Ureter (tissue), 1 donor: Measurements from ENCODE around the gene ALDH7A1. TPM values are rescaled to one million over a fixed set of nuclear protein-coding genes. Genes with fewer than 3 reads are reported as not detected.
"Not testable (repeated sequence)": the region's sequence is repeated elsewhere in the genome, so short reads cannot be mapped to it uniquely, and the experiment has no call there.

Experiments used
- DNase-seq: peaks from one replicate; pipeline ENCODE4 v3.0.0-alpha.2; 2020; ENCODE audit warnings: low spot score
- total RNA-seq: library from RNA; stranded (reverse); gene quantifications from one replicate; pipeline ENCODE4 v1.2.4, GENCODE V29; 2023
- donor health status: DM: yes; HTN: yes; CAD: no.

The ALDH7A1 gene
- total RNA-seq, 1 donor from 2014 or later: 78.5 TPM

DNA sequence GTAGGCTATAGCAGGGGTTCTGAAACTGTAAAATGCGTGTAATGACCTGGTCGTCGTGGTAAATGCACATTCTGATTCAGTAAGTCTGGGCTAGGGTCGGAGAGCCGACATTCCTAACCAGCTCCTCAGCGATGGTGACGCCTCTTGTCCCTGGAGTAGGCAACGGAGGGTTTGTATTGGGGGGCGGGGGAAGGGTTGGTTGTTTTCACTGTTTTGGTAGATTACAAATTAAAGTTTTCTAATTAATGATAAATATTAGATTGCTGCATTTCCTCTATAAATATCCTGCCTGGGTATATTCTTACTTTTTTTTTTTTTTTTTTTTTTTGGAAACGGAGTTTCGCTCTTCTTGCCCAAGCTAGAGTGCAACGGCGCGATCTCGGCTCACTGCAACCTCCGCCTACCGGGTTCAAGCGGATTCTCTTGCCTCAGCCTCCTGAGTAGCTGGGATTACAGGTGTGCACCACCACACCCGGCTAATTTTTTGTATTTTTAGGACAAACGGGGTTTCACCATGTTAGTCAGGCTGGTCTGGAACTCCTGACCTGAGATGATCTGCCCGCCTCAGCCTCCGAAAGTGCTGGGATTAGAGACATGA lies 566 bp upstream of the ALDH7A1 start:
- no peak for DNase-seq

DNA sequence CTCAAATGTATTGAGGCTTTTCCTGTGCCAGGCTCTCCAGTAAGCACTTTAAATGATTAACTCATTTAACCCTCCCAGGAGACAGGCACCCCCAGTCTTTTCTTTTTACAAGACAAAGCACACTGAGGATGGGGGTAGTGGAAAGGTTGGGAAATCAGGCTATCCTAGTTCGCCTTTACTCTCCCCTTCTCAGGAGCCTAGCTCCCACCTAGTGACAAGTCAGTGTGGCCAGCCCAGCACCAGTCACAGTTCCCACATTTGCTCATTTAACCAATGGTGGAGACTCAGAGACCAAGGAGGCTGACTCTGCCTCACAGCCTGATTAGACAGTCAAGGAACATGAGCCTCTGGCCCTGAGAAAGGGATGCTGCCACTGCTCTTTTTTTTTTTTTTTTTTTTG lies 3.5 kb downstream of the ALDH7A1 start:
- DNase-seq: no peak

DNA sequence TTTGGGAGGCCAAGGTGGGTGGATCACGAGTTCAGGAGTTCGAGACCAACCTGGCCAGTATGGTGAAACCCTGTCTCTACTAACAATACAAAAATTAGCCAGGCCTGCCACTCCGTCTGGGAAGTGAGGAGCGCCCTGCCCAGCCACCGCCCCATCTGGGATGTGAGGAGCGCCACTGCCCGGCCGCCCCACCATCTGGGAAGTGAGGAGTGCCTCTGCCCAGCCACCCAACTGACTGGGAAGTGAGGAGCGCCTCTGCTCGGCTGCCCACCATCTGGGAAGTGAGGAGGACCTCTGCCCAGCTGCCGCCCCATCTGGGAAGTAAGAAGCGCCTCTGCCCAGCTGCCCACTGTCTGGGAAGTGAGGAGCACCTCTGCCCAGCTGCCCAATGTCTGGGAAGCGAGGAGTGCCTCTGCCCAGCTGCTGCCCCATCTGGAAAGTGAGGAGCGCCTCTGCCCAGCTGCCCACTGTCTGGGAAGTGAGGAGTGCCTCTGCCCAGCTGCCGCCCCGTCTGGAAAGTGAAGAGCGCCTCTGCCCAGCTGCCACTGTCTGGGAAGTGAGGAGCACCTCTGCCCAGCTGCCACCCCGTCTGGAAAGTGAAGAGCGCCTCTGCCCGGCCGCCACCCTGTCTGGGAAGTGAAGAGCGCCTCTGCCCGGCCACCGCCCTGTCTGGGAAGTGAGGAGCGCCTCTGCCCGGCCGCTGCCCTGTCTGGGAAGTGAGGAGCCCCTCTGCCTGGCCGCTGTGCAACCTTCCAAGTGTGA lies 5.3 kb downstream of the ALDH7A1 start:
- no peak for DNase-seq

DNA sequence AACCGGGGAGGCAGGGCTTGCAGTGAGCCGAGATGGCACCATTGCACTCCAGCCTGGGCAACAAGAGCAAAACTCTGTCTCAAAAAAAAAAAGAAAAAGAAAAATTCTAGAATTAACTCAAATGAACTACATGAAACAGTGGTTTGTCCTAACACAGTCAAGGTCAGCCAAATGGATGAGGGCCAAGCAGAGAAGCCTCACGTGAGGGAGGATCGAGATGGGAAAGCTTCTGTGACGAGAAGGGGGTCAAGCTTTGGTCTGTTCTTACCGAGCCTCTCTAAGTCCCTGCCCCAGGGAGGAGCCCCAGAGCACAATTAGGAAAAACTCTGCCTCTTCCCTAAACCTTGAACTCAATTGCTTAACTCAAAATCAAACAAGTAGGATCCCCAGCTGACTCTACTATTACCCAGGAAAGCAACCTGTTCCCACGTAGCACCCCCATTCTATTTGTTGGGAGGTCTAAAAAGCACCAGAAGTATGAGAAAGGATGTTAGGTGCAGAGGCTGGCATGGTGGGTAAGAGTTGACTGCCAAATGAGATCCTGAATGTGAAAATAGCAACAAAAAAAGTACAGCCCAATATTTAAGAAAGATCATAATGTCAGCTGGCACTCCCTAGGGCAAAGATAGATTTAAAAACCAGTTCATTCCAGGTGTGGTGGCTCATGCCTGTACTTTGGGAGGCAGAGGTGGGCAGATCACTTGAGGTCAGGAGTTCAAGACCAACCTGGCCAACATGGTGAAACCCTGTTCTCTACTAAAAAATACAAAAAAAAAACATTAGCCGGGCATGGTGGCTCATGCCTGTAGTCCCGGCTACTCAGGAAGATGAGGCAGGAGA lies 7.2 kb downstream of the ALDH7A1 start:
- no peak for DNase-seq

DNA sequence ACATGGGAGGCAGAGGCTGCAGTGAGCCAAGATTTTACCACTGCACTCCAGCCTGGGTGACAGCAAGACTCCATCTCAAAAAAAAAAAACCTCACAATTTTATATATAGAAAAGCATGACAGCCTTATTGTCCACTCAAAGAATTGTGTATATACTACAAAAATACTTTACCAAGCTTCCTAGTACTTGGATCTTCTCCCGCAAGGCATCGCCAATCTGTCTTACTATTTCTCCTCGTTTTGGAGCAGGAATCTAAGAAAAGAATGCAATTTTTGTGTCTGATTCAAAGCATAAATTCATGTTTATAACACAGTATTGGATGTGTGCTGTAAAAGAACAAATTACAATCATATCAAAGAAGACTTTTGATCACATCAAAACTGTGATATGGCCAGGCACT lies 11.3 kb downstream of the ALDH7A1 start:
- no peak for DNase-seq

DNA sequence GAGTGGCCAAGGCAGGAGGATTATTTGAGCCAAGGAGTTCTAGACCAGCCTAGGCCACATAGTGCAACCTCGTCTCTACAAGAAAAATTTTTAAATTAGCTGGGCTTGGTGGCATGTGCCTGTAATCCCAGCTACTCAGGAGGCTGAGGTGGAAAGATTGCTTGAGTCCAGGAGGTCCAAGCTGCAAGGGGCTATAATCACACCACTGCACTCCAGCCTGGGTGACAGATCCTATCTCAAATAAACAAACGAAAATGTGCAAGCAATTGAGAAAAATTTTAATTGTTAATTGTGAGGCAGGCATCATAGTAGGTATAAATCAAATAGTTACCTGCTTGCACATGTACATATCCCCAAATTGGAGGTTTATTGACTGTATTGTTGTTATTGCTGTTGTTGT lies 15.3 kb downstream of the ALDH7A1 start:
- DNase-seq: no peak

DNA sequence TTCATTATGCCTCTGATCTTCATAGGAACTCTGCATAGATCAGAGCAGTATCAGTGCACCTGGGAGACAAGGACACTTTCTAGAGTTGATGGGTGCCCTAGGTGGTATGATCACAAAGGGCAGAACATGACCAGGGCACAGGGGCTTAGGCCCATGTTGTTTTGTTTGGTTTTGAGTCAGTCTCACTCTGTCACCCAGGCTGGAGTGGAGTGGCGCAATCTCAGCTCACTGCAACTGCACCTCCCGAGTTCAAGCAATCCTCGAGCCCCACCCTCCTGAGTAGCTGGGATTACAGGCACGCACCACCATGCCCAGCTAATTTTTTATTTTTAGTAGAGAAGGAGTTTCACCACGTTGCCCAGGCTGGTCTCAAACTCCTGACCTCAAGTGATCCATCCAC lies 17.6 kb downstream of the ALDH7A1 start:
- no peak for DNase-seq

DNA sequence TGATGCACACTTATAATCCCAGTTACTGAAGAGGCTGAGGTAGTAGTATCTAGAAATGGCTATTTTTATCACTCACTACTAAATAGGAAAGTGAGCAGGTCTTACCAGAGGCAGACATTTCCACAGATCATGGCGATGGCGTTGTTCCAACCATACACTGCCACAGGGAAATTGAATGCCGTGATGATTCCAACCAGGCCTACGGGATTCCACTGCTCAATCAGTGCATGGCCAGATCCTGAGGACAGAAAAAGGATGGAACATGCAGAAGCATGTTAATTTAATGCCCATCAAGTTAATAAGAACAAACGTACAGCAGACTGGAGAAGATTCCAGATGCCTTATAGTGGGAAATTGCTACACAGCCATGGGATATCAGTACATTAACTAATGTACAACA lies 18.0 kb downstream of the ALDH7A1 start:
- DNase-seq: no peak

DNA sequence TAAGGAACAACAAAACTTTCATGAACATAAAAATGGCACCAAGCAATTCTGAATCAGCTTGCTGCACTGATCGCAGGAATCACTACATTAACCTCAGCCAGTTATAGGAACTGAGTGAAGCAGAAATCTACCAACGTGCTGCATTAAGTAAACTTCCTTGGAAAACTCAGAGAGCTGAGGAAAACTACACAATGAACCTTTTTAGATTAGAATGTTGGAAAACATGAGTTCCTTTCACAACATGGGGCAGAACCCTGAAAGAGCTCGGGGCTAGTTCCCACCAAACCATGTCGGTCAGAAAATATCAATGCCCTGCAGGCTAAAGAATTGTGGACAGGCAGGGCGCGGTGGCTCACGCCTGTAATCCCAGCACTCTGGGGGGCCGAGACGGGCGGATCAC lies 19.4 kb downstream of the ALDH7A1 start:
- DNase-seq: no peak

DNA sequence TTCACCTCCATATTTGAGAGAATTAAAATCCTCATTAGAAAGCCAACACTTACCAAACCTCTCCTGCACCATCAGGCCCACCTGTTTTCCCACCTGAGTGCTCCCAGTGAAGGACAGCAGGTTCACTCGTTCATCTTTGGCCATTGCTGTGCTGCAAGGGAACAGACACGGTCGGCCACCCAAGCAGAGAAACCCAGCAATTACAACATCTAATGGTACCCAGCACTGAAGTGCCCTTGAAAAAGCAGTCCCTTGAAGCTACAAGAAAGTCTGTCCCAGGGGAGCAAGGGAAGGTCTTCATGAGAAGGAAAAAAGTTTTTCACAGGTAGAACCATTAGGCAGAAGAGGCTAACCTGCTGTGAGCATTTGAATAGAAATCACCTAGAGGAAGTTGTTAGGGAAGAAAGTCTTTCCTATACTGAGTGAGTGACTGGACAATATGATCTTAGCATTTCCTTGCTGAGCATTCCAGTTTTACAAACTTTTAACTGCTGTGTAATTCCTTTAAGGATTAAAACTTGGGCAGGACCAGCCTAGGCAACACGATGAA lies 26.7 kb downstream of the ALDH7A1 start:
- DNase-seq: no peak

DNA sequence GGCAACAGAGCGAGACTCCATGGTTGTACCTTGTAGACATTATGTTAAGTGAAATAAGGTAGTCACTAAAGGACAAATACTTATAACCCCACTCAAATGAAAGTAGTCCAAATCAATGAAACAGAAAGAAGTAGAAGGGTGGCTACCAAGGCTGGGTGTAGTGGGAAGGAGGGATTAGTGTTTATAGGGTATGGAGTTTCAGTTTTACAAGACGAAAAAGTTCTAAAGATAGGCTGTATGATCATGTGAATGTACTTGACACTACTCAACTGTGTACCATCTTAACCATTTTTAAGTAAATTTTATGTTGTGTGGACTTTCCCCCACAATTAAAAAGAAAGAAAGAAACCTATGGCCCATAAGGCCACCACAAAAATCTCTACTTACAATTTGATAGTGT lies 32.2 kb downstream of the ALDH7A1 start:
- DNase-seq: no peak

DNA sequence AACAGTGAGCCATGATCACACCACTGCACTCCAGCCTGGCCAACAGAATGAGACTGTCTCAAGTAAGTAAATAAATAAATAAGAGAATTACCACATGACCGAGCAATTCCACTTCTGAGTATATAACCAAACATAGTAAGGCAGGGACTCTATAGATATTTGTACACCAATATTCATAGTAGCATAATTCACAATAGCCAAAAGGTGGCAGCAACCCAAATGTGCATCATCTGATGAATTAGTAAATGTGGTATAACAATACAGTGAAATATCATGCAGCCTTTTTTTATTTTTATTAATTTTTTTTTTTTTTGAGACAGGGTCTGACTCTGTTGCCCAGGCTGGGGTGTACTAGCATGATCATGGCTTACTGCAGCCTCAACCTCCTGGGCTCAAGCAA lies 33.1 kb downstream of the ALDH7A1 start:
- no peak for DNase-seq

DNA sequence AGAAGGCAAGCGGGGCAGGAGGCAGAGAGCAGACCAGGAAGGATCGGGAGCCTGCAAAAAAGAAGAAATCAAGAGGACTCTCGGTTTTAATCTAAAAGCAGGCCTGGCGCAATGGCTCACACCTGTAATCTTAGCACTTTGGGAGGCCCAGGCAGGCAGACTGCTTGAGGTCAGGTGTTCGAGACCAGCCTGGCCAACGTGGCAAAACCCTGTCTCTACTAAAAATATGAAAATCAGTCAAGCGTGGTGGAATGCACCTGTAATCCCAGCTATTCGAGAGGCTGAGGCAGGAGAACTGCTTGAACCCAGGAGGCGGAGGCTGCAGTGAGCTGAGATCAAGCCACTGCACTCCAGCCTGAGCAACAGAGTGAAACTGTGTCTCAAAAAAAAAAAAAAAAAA lies 39.9 kb downstream of the ALDH7A1 start:
- DNase-seq: not testable (repeated sequence)

DNA sequence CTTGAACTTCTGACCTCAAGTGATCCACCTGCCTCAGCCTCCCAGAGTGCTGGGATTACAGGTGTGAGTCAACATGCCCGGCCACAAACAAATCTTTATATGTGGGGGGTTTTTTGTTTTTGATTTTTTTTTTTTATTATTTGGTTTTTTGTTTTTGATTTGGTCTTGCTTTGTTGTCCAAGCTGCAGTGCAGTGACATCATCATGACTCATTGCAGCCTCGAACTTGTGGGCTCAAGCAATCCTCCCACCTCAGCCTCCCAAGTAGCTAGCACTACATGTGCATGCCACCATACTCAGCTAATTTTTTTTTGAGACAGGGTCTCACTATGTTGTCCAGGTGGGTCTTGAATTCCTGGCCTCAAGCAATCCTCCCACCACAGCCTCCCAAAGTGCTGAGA lies 42.4 kb downstream of the ALDH7A1 start:
- no peak for DNase-seq

DNA sequence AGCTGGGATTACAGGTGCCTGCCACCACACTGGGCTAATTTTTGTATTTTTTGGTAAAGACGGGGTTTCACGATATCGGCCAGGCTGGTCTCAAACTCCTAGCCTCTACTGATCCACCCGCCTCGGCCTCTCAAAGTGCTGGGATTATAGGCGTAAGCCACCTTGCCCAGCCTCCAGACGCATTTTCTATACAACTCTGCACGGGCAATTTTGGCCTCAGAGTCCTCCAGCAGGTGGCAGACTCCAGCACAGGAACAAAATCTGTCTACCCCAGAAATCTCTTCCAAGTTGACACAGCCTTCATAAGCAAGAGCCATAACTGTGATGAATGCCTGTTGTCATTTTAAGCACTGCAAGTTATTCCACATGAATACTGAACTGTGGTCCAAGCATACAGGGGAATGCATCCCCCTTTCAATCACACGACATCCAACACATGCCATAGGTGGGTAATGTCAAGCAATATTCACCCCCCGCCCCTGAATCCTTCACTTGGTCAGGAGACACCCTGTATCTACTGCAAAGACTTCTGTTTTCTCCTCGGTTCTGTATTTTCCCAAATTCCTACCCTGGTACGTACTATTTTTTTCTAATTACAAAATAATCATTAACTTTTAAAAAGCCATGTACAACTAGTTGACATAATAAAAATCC lies 50.8 kb downstream of the ALDH7A1 start:
- DNase-seq: no peak

DNA sequence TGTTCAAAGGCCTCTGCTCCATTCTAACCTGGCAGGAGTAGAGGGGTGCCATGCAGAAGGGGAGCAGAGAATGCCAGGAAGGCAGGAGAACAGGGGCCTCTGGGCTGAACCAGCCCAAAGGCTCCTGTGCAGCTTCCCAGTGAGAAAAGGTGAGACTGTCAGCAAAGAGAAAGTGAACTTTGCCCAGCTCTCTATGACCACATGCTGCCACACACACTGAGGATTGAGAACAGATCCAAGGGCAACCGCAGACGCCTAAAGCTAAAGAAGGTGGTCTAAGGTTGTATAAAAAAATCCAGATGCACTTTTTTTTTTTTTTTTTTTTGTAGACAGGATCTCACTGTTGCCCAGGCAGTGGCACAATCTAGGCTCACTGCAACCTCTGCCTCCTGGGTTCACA lies 51.4 kb downstream of the ALDH7A1 start:
- no peak for DNase-seq

DNA sequence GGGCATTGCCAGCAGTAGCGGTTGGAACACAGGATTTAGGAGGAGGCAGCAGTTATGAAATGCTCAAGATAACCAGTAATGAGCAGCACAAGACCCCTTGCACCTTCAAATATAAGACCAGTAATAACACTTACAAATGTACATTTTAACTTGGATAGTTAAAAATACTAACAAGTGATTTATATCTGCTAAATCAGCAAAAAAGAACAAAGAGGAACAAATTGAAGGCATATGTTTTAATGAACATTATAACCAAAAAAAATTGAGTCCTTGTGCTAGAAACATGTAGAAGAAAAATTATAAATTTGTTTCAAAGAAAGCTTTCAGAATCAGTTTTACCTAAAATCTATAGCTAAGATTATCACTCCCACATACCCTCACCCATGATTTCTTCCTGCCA lies 52.0 kb downstream of the ALDH7A1 start:
- no peak for DNase-seq

DNA sequence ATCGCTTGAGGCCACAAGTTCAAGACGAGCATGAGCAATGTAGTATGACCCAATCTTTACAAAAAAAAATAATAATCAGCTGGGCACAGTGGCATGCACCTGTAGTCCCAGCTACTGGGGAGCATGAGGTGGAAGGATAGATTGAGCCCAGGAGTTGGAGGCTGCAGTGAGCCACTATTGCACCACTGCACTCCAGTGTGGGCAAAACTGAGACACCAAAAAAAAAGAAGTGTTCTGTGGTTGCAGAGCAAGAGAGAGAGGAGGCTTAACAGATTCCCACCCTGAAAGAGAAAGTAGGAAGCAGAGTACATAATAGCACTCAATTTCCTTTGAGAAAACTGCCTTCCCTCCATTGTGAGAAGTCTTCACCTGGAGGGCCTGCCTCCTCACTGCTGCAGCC lies 52.6 kb downstream of the ALDH7A1 start:
- DNase-seq: no peak

DNA sequence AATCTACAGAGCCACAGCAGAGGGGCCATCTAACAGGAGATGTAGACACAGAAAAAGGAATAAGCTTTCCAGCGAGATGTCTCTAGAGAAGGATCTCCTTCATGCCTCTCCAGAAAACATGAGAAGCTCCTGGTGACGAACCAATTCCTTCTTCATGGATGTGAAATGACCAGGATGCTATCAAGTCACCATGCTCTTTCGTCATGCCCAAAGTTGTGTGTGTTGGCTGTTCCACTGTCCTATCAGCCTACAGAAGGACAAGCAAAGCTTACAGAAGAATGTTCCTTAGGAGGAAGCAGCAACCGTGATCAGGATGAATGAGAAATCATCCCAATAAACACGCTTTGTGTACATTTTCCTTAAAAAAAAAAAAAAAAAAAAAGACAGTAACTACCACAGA lies 54.4 kb downstream of the ALDH7A1 start:
- DNase-seq: no peak

DNA sequence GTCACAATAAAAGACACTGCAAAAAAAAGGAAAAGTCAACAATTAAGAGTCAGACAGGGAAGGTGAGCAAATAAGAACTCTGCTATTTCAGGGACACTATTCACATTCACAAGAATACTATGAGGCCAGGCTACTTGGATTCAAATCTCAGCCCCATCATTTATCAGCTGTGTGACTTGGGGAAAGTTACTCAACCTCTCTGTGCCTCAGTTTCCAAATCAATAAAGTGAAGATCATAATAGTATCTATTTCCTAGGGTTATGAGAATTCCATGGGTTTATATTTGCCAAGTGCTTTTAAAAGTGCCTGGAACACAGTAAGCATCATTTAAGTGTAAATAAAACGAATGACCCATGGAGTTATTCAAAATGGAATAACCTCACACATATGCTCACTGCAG lies 56.4 kb downstream of the ALDH7A1 start:
- DNase-seq: no peak

DNA sequence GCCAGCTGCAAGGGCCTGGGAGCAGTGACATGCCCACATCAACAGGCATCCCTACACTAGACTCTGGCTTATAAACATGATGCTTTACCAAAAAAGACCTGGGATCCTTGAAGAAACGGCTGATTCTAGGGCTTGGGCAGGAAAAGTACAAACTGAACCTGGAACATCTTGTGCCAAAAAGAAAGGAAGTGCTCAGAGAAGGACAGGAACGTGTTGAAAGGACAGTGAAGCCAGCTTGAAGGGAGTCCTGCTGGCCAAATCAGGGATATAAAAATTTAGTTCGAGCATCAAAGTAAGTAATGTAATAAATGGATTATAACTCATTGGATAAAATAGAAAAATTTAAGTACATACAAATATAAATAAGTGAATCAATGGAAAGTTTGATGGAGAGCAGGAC lies 58.1 kb downstream of the ALDH7A1 start:
- no peak for DNase-seq
